ENCODE measurements around the gene LRP5.

DNA sequence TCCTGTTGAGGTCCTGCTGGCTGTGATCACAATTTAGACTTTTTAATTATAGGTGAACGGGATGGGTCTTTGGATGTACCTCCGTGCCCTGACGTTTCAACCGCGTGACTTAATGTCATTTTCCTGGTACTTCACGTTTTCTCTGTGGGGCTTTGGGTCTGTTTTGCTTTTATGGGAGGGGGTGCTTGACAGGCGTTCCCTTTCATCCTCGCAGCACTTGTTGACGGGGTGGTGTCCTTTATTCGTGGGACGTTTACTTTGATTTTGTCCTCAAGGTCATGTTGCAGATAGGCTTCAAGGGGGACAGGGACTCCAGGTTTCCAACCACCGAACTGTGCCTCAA is 149.2 kb downstream of the LRP5 start:
- no peak for TF ChIP-seq POLR2A (IDR thresholded peaks at IDR 0.05)
- TF ChIP-seq, protein P1, sequence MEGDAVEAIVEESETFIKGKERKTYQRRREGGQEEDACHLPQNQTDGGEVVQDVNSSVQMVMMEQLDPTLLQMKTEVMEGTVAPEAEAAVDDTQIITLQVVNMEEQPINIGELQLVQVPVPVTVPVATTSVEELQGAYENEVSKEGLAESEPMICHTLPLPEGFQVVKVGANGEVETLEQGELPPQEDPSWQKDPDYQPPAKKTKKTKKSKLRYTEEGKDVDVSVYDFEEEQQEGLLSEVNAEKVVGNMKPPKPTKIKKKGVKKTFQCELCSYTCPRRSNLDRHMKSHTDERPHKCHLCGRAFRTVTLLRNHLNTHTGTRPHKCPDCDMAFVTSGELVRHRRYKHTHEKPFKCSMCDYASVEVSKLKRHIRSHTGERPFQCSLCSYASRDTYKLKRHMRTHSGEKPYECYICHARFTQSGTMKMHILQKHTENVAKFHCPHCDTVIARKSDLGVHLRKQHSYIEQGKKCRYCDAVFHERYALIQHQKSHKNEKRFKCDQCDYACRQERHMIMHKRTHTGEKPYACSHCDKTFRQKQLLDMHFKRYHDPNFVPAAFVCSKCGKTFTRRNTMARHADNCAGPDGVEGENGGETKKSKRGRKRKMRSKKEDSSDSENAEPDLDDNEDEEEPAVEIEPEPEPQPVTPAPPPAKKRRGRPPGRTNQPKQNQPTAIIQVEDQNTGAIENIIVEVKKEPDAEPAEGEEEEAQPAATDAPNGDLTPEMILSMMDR (IDR thresholded peaks at IDR 0.05) = no peak
- TF ChIP-seq EP300 (IDR thresholded peaks at IDR 0.05) = no peak
